Epidermal melanocyte (primary cell): ENCODE data around the gene GABRR1.
"Not testable (repeated sequence)": the region's sequence is repeated elsewhere in the genome, so short reads cannot be mapped to it uniquely, and the experiment has no call there.

ENCODE experiments used
- DNase-seq: peaks from one replicate; pipeline ENCODE4 v3.0.0; 2011; ENCODE audit warnings: low spot score; ENCODE audit not compliant: insufficient read length

GABRR1 gene

GRCh38 chr6:89160331-89161092, 56.6 kb downstream of the GABRR1 start:
- DNase-seq, result no peak

- no peak for DNase-seq
These were observed 63.0 kb downstream of the GABRR1 start for GRCh38 chr6:89154131-89154530.

DNA sequence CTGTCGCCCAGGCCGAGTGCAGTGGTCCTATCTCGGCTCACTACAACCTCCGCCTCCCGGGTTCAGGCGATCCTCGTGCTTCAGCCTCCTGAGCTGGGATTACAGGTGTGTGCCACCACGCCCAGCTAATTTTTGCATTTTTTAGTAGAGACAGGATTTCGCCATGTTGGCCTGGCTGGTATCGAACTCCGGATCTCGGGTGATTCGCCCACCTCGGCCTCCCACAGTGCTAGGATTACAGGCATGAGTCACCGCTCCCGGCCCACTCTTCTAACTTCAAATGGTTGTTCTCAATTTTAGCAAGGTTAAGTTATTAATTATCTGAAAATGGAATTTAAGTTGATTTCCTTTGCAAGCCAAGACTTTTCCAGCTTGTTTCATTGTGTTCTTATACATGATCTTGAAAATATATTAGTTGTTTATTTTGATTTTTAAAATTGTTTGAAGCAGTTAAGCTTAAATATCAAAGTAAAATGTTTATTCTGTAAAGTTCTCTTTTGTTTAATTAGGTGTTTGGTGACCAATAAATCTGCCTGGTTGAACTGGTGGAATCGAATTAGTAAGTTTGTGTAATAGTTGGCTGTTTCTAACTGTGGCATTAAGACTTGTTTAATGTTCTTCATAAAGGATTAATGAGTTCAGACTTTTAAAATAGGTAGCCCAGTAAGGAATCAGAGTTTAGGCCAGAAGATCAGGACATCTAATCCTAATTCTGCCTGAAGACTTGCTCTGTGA, 69.0 kb downstream of the GABRR1 start:
- no peak for DNase-seq

GRCh38 chr6:89146718-89147700, 70.1 kb downstream of the GABRR1 start:
- no peak for DNase-seq

GRCh38 chr6:89145956-89146717, 71.0 kb downstream of the GABRR1 start, which contains the start of gene PM20D2:
PM20D2 (plus strand) TSS chr6:89146055; CDS start chr6:89146145, 90 bp downstream.
- DNase-seq, result peak; percentile 43

DNA sequence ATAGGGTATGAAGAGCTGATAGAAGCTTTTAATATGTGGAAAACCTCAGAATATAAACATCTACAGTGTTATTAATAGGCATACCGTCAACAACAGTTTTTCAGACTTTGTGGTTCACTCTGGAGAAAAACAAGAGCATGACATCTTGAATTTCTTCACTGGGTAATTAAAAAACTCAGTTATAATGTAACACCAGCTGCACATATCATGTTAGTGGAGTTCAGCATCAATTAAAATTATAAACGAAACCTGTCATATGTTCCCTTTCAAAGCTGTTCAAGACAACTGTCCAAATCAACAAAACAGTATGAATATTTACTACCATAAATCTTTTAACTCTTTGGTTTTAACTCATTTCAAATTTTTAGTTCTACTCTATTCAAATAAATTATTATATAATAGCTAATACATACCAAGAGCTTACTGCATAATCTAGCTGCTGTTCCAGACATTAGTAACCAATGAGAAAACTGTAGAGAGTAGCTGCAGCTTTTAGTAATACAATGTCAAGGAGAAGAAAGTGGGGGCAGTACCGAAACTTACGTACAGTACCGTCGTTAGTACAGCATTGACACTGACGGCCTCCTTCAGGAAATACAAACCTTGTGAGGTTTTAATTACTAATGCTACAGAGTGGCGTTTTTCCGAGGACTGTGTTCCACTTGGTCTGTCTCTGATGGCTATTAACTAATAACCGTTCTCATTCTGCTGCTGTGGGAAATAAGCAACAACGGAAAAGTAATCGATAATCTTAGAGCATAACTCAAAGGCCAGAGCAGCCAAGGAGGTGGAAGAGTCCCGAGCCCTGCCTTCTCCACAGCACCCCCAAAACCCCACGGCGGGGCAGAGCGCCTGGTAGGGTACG, 71.8 kb downstream of the GABRR1 start:
- DNase-seq, result no peak

DNA sequence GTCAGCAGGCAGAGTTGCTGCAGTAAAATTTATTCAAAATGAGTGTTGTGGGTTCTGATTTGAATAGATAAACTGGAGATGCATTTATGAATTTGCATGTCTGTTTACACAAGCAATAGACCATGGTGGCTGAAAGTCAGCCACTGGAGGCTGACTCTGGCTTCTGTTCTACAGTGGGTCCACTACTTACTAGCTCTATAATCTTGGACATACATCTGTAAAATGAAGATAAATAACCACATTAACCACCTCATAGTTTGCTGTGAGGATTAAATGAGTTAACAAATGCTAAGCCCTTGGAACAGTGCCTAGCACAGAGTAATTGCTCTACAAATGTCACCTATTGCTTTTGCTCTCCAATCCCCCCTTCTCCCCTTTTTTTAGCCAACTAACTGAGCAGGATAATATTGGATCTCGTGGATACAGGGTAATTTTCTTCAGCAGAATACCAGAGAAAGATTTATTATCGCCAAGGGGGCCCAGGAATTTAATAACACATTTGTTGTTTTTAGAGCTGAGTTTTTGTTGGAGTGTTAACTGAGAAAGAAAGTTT, 72.7 kb downstream of the GABRR1 start:
- DNase-seq, result no peak

GRCh38 chr6:89140347-89141156, 76.6 kb downstream of the GABRR1 start:
- no peak for DNase-seq

- no peak for DNase-seq
These were observed 77.4 kb downstream of the GABRR1 start for GRCh38 chr6:89139509-89140346.

- DNase-seq, result no peak
These were observed 79.0 kb downstream of the GABRR1 start for GRCh38 chr6:89138173-89138572.

DNA sequence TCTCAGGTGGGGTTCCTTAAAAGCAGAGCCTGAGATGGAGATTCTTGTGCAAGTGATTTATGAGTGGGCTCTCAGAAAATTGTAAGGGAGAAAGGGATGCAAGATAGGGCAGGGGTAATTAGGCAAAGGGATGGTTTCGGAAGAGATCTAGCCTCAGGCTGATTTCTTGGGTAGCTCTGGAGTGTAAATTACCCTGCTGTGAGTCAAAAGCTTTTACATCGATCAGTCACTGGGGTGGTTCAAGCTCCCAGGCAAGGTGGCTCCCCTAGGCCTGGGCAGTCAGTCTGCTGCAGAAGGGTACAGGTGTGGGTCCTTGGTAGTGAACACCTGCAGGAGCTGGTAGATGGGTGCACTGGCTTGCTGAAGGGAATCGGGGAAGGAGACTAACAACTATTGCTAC, 82.4 kb downstream of the GABRR1 start:
- no peak for DNase-seq

DNA sequence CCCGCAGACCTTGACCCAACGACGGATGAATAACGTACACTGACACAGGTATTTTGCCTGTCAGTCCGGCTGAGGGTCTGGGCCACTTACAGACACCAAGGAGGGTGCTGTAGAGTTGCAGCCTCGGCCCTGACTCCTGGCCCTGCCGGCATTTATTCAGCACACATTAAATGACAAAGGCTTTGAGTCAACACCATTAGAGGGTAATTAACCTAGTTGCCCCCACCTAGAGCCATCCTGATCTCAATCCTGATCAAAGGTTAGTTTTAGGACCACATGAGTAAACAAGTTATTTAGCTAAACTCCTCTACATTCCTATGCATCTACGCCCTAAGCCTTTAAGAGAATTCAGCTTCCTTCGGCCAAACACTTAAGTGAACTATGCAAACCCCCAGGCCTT, 83.2 kb downstream of the GABRR1 start:
- DNase-seq, result no peak

- no peak for DNase-seq
These were observed 85.1 kb downstream of the GABRR1 start for GRCh38 chr6:89132057-89132456.

DNA sequence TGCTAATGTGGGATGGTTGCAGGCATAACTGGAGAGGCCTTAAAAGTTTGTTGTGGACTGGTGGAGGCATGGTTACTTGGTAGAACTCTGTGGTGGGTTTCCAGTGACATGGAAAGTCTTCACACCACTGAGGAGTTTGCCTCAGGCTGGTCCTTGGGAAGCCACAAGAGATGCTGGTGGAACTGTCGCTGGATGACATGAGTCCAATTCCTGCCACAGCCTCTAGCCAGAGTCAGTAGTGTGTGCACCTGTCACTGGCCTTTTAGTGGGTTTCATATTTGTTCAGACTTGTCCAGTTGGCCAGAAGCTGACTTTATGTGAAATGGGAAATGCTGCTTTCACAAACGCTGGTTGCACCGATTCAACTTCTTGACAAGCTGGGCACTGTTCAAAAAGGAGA, 85.6 kb downstream of the GABRR1 start:
- no peak for DNase-seq

GRCh38 chr6:89128256-89128671, 88.9 kb downstream of the GABRR1 start:
- DNase-seq, result not testable (repeated sequence)
